ENCODE data around the gene POLD1.
"Not testable (repeated sequence)": the region's sequence is repeated elsewhere in the genome, so short reads cannot be mapped to it uniquely, and the experiment has no call there.

The POLD1 gene

GRCh38 chr19:50433201-50434180 lies 49.3 kb downstream of the POLD1 start:
- no peak for DNase-seq (ENCODE audit: low read depth in 4 of 4, low spot score in 1 of 4)

- no peak for DNase-seq (ENCODE audit: low read depth in 4 of 4, low spot score in 1 of 4)
These were observed 50.4 kb downstream of the POLD1 start for GRCh38 chr19:50434525-50434924.

GRCh38 chr19:50435221-50435620 lies 51.1 kb downstream of the POLD1 start:
- no peak for DNase-seq (ENCODE audit: low read depth in 4 of 4, low spot score in 1 of 4)

- no peak for DNase-seq (ENCODE audit: low read depth in 4 of 4, low spot score in 1 of 4)
These were observed 51.5 kb downstream of the POLD1 start for GRCh38 chr19:50435627-50436026.

- no peak for DNase-seq (ENCODE audit: low read depth in 4 of 4, low spot score in 1 of 4)
These were observed 53.8 kb downstream of the POLD1 start for GRCh38 chr19:50437862-50438449.

GRCh38 chr19:50439130-50439529 lies 55.0 kb downstream of the POLD1 start:
- DNase-seq (ENCODE audit: low read depth in 4 of 4, low spot score in 1 of 4), result not testable (repeated sequence)

GRCh38 chr19:50444059-50444458 lies 59.9 kb downstream of the POLD1 start:
- no peak for DNase-seq (ENCODE audit: low read depth in 4 of 4, low spot score in 1 of 4)

- no peak for DNase-seq (ENCODE audit: low read depth in 4 of 4, low spot score in 1 of 4)
These were observed 62.9 kb downstream of the POLD1 start for GRCh38 chr19:50447053-50447452.

- DNase-seq (ENCODE audit: low read depth in 4 of 4, low spot score in 1 of 4), result no peak
These were observed 63.6 kb downstream of the POLD1 start for GRCh38 chr19:50447750-50448149.

- no peak for DNase-seq (ENCODE audit: low read depth in 4 of 4, low spot score in 1 of 4)
These were observed 65.2 kb downstream of the POLD1 start for GRCh38 chr19:50449236-50449899.

- DNase-seq (ENCODE audit: low read depth in 4 of 4, low spot score in 1 of 4), result no peak
These were observed 66.4 kb downstream of the POLD1 start for GRCh38 chr19:50450369-50451222.

- no peak for DNase-seq (ENCODE audit: low read depth in 4 of 4, low spot score in 1 of 4)
These were observed 67.0 kb downstream of the POLD1 start for GRCh38 chr19:50451223-50451534.

GRCh38 chr19:50453243-50453642 lies 69.1 kb downstream of the POLD1 start:
- no peak for DNase-seq (ENCODE audit: low read depth in 4 of 4, low spot score in 1 of 4)

- DNase-seq (ENCODE audit: low read depth in 4 of 4, low spot score in 1 of 4), result no peak
These were observed 71.8 kb downstream of the POLD1 start for GRCh38 chr19:50455992-50456391.

- DNase-seq (ENCODE audit: low read depth in 4 of 4, low spot score in 1 of 4), result no peak
These were observed 73.2 kb downstream of the POLD1 start for GRCh38 chr19:50457300-50457699.

- DNase-seq (ENCODE audit: low read depth in 4 of 4, low spot score in 1 of 4), result no peak
These were observed 74.4 kb downstream of the POLD1 start for GRCh38 chr19:50458396-50459066.

GRCh38 chr19:50459067-50459456 lies 74.9 kb downstream of the POLD1 start:
- no peak for DNase-seq (ENCODE audit: low read depth in 4 of 4, low spot score in 1 of 4)

- no peak for DNase-seq (ENCODE audit: low read depth in 4 of 4, low spot score in 1 of 4)
These were observed 75.5 kb downstream of the POLD1 start for GRCh38 chr19:50459638-50460037.

GRCh38 chr19:50460161-50460765 lies 76.1 kb downstream of the POLD1 start:
- no peak for DNase-seq (ENCODE audit: low read depth in 4 of 4, low spot score in 1 of 4)

All from stimulated activated CD4-positive, alpha-beta T cell treated with anti-CD3 and anti-CD28 coated beads, Interleukin-1b, Interleukin-23, amount 100 ng/mL, for 24 hours (primary cell).